ENCODE results near the gene NPB.

The NPB gene

GRCh38 chr17:81888105-81888987, 13.7 kb upstream of the NPB start:
- peak overlapping the region; percentile 74 to 87 (median 85) for H3K4me3 Mint-ChIP-seq
- peaks cover 46% of the 10 kb centered on the region for H3K36me3 Mint-ChIP-seq (ENCODE audit: low read depth)
- no peak overlapping the region for H3K27ac Mint-ChIP-seq
- H3K9me3 Mint-ChIP-seq: no peaks in the 10 kb centered on the region
- peaks cover 4% of the 10 kb centered on the region for H3K4me1 Mint-ChIP-seq
- H3K27me3 Mint-ChIP-seq (ENCODE audit: low read depth): no peaks in the 10 kb centered on the region
- no peak for TF ChIP-seq CTCF (IDR thresholded peaks at IDR 0.05; ENCODE audit: unreplicated experiment in 3 of 3)

GRCh38 chr17:81888988-81889595, 12.9 kb upstream of the NPB start:
- peak overlapping the region; percentile 83 to 87 (median 85) for H3K4me3 Mint-ChIP-seq

GRCh38 chr17:81889602-81890001, 12.4 kb upstream of the NPB start:
- TF ChIP-seq CTCF (IDR thresholded peaks at IDR 0.05; ENCODE audit: unreplicated experiment in 3 of 3): no peak
- Mint-ChIP-seq H3K27ac (peak overlapping the region in 2 of 3 experiments; percentile 24 to 41), H3K4me3 (peak overlapping the region; percentile 85 to 90 (median 87)), H3K9me3 (no peaks in the 10 kb centered on the region), H3K4me1 (peaks cover 4% of the 10 kb centered on the region), H3K27me3 (ENCODE audit: low read depth) (no peaks in the 10 kb centered on the region), H3K36me3 (ENCODE audit: low read depth) (peaks cover 39% of the 10 kb centered on the region)

More at GRCh38 chr17:81888988-81889595, 12.9 kb upstream of the NPB start:
- Mint-ChIP-seq H3K27ac (peak overlapping the region in 2 of 3 experiments; percentile 24 to 41), H3K9me3 (no peaks in the 10 kb centered on the region), H3K27me3 (ENCODE audit: low read depth) (no peaks in the 10 kb centered on the region), H3K36me3 (ENCODE audit: low read depth) (peaks cover 44% of the 10 kb centered on the region), H3K4me1 (peaks cover 4% of the 10 kb centered on the region)
- TF ChIP-seq CTCF (IDR thresholded peaks at IDR 0.05; ENCODE audit: unreplicated experiment in 3 of 3): no peak

- peaks cover 35% of the 10 kb centered on the region for H3K36me3 Mint-ChIP-seq (ENCODE audit: low read depth)
- H3K27me3 Mint-ChIP-seq (ENCODE audit: low read depth): no peaks in the 10 kb centered on the region
- peak overlapping the region; percentile 85 to 90 (median 87) for H3K4me3 Mint-ChIP-seq
- no peak for TF ChIP-seq CTCF (IDR thresholded peaks at IDR 0.05; ENCODE audit: unreplicated experiment in 3 of 3)
- peaks cover 4% of the 10 kb centered on the region for H3K4me1 Mint-ChIP-seq
- H3K9me3 Mint-ChIP-seq: no peaks in the 10 kb centered on the region
- H3K27ac Mint-ChIP-seq: peak overlapping the region in 2 of 3 experiments; percentile 50 to 71
Measured at GRCh38 chr17:81890447-81891302, 11.4 kb upstream of the NPB start.

- peak overlapping the region; percentile 96 to 98 (median 97) for H3K4me3 Mint-ChIP-seq
- H3K36me3 Mint-ChIP-seq (ENCODE audit: low read depth): peaks cover 33% of the 10 kb centered on the region
- no peak for TF ChIP-seq CTCF (IDR thresholded peaks at IDR 0.05; ENCODE audit: unreplicated experiment in 3 of 3)
- no peaks in the 10 kb centered on the region for H3K9me3 Mint-ChIP-seq
- peaks cover 4% of the 10 kb centered on the region for H3K4me1 Mint-ChIP-seq
- peak overlapping the region; percentile 71 to 97 (median 95) for H3K27ac Mint-ChIP-seq
- no peaks in the 10 kb centered on the region for H3K27me3 Mint-ChIP-seq (ENCODE audit: low read depth)
Measured at GRCh38 chr17:81891303-81891552, 10.8 kb upstream of the NPB start.
